ENCODE results near the gene BCAN.
A peak's percentile ranks its signal among the peaks of the same experiment; 100 is the strongest.

Gene BCAN

DNA sequence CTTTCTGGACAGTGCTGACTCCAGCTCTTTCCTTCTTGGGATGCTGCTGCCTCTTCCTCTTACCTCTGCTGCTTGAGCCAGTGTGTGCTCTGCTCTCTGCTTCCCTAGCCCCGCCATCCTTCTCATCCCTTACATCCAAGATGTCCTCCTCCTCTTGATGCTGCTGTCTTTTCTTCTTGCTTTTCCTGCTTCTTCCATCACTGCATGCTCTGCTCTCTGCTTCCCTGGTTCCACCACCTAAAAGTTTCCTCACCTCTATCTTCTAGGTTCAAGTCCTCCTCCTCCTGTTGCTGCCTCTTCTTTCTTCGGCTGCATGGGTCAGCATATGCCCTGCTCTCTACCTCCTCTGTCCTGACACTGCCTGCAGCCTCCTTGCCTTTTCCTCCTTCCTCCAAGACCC is 46.9 kb upstream of the BCAN start:
- DNase-seq (ENCODE audit: extremely low read depth, insufficient read length) = no peak
- H3K4me3 ChIP-seq (replicated peaks; ENCODE audit: low read depth, low read length) = no peak overlapping the region
- TF ChIP-seq, protein P1, sequence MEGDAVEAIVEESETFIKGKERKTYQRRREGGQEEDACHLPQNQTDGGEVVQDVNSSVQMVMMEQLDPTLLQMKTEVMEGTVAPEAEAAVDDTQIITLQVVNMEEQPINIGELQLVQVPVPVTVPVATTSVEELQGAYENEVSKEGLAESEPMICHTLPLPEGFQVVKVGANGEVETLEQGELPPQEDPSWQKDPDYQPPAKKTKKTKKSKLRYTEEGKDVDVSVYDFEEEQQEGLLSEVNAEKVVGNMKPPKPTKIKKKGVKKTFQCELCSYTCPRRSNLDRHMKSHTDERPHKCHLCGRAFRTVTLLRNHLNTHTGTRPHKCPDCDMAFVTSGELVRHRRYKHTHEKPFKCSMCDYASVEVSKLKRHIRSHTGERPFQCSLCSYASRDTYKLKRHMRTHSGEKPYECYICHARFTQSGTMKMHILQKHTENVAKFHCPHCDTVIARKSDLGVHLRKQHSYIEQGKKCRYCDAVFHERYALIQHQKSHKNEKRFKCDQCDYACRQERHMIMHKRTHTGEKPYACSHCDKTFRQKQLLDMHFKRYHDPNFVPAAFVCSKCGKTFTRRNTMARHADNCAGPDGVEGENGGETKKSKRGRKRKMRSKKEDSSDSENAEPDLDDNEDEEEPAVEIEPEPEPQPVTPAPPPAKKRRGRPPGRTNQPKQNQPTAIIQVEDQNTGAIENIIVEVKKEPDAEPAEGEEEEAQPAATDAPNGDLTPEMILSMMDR (IDR thresholded peaks at IDR 0.05; ENCODE audit: insufficient read depth, low read length, poor library complexity, severe bottlenecking) = no peak
- peaks cover 20% of the 10 kb centered on the region for H3K36me3 ChIP-seq (ENCODE audit: control insufficient read depth, insufficient read depth, low read length)
- H3K27me3 ChIP-seq (replicated peaks; ENCODE audit: control insufficient read depth, insufficient read depth, low read length) = no peaks in the 10 kb centered on the region

DNA sequence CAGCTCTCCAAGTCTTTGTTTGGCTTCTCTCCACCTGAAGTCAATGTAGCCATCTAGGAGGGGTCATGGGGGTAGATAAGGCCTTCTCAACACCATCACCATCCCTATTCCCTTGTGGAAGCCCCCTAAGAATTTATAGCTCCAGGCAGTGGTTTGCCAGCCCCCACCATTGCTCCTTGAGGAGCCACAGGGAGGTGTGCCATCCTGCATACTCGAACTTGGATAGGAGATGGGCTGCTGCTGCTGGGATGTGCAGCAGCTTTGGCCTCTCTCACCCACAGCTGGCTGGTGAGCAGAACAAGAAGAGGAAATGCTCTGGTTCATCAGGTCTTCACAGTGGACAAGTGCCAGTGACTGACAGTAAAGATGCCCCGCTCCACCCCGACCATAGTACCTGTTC is 45.5 kb upstream of the BCAN start:
- no peak for DNase-seq (ENCODE audit: extremely low read depth, insufficient read length)
- Histone ChIP-seq H3K4me3 (replicated peaks; ENCODE audit: low read depth, low read length) (no peak overlapping the region), H3K36me3 (ENCODE audit: control insufficient read depth, insufficient read depth, low read length) (peaks cover 20% of the 10 kb centered on the region), H3K27me3 (replicated peaks; ENCODE audit: control insufficient read depth, insufficient read depth, low read length) (no peaks in the 10 kb centered on the region)
- TF ChIP-seq, protein P1 (IDR thresholded peaks at IDR 0.05; ENCODE audit: insufficient read depth, low read length, poor library complexity, severe bottlenecking) = no peak

DNA sequence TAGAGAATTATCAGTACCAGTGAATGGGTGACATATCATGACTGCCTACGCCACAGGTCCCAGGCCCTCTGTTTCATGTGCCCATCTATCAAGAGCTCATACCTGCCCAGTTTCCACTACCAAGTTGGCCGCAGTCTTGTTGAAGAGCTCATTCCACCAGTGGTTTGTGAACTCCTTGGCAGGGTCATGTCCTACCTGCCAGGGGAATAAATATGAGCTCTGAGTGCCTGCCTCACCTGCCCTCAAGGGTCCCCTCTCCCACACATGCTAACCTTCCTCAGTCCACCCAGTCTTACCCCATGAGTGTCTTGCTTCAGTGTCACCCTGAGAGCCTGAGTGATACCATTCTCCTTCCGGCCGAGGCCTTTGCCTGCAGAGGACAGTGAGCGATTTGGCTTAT is 43.8 kb upstream of the BCAN start:
- TF ChIP-seq, protein P1 (IDR thresholded peaks at IDR 0.05; ENCODE audit: insufficient read depth, low read length, poor library complexity, severe bottlenecking) = no peak
- peaks cover 20% of the 10 kb centered on the region for H3K36me3 ChIP-seq (ENCODE audit: control insufficient read depth, insufficient read depth, low read length)

DNA sequence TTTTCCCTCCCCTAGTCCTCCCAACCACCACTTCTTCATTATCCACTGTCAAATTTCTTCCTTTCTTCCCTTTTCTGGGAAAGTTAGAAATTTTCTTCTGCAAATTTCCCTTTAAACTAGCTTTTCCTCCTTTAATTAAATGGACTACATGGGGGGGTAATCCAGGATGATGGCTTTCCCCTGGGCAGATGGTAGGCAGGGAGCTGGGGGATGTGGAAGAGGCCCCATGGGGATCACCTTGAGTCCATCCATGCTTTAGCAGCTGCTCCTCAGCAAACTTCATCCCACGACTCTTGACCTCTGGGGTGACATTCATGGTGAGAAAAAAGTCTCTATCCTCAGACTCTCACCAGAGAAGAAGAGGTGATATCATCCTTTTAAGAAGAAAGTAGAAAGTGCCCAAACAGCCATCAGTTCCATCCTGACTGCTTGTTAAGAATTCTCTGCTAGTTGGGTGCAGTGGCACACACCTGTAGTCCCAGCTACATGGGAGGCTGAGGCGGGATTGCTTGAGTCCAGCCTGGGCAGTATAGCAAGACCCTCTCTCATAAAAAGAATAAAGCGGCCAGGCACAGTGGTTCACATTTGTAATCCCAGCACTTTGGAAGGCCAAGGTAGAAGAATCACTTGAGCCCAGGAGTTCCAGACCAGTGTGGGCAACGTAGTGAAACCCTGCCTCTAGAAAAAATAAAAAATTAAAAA is 43.0 kb upstream of the BCAN start:
- Histone ChIP-seq H3K4me3 (replicated peaks; ENCODE audit: low read depth, low read length) (no peak overlapping the region), H3K27me3 (replicated peaks; ENCODE audit: control insufficient read depth, insufficient read depth, low read length) (no peaks in the 10 kb centered on the region), H3K36me3 (ENCODE audit: control insufficient read depth, insufficient read depth, low read length) (peaks cover 20% of the 10 kb centered on the region)
- DNase-seq (ENCODE audit: extremely low read depth, insufficient read length) = no peak
- TF ChIP-seq, protein P1 (IDR thresholded peaks at IDR 0.05; ENCODE audit: insufficient read depth, low read length, poor library complexity, severe bottlenecking) = no peak

More for the DNA sequence above, 43.8 kb upstream of the BCAN start:
- Histone ChIP-seq H3K4me3 (replicated peaks; ENCODE audit: low read depth, low read length) (no peak overlapping the region), H3K27me3 (replicated peaks; ENCODE audit: control insufficient read depth, insufficient read depth, low read length) (no peaks in the 10 kb centered on the region)
- DNase-seq (ENCODE audit: extremely low read depth, insufficient read length) = no peak

DNA sequence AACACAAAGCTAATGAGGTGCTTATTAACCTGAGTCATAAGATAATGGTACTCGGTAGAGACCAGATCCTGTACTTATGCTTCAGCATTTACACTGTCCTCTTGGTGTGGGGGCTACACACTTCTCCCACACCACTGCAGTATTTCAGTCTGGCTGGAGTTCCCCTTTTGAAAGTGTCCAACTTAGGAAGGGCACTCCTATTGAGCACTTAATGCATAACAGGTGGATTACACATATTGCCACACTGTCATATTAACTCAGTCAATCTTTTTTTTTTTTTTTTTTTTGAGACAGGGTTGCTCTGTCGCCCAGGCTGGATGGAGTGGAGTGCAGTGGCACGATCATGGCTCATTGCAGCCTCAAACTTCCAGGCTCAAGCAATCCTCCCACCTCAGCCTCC is 42.1 kb upstream of the BCAN start:
- H3K36me3 ChIP-seq (ENCODE audit: control insufficient read depth, insufficient read depth, low read length) = peaks cover 17% of the 10 kb centered on the region
- TF ChIP-seq, protein P1 (IDR thresholded peaks at IDR 0.05; ENCODE audit: insufficient read depth, low read length, poor library complexity, severe bottlenecking) = peak; percentile 17
- H3K27me3 ChIP-seq (replicated peaks; ENCODE audit: control insufficient read depth, insufficient read depth, low read length) = no peaks in the 10 kb centered on the region
- peak overlapping the region; percentile 80; the same call in 1 of the 2 replicates for H3K4me3 ChIP-seq (replicated peaks; ENCODE audit: low read depth, low read length)
- no peak for DNase-seq (ENCODE audit: extremely low read depth, insufficient read length)

DNA sequence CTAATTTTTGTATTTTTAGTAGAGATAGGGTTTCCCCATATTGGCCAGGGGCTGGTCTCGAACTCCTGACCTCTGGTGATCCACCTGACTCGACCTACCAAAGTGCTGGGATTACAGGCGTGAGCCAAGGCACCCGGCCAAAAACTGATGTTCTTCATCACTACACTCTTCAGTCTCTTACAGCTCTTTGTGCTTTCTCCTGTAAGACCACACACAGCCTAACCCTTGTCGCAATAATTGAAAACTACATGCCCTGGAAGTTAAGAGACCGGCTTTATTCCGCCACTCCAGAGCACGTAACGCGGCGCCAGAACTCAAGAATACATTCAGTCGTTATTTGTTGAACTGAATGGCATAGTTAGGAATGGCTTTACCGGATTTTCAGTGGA is 41.2 kb upstream of the BCAN start:
- TF ChIP-seq, protein P1 (IDR thresholded peaks at IDR 0.05; ENCODE audit: insufficient read depth, low read length, poor library complexity, severe bottlenecking) = no peak
- DNase-seq (ENCODE audit: extremely low read depth, insufficient read length) = no peak

More for the DNA sequence above, 41.2 kb upstream of the BCAN start:
- Histone ChIP-seq H3K27me3 (replicated peaks; ENCODE audit: control insufficient read depth, insufficient read depth, low read length) (no peaks in the 10 kb centered on the region), H3K4me3 (replicated peaks; ENCODE audit: low read depth, low read length) (peak overlapping the region; percentile 80), H3K36me3 (ENCODE audit: control insufficient read depth, insufficient read depth, low read length) (peaks cover 15% of the 10 kb centered on the region)

Measured in GM06990 (cell line).